Endothelial cell of umbilical vein (primary cell): Measurements from ENCODE around the gene PDE4B. TPM values are rescaled to one million over a fixed set of nuclear protein-coding genes. Genes with fewer than 3 reads are reported as not detected.
A peak's percentile ranks its signal among the peaks of the same experiment; 100 is the strongest.

Experiments
- BruUV-seq: library from RNA; stranded (reverse); fragments of 400-500 nt; replicated peaks from 2 replicates; lab custom pipeline; 2021; lab: Mats Ljungman, UMichigan
- CTCF ChIA-PET: fragments of 300-600, 350-600 bp; sonication (Branson Sonifier 250); formaldehyde crosslinking; loops from one replicate; lab custom pipeline; 2021; ENCODE audit warnings: antibody characterized with exemption, inconsistent platforms; lab: Charles Lee
- POLR2A ChIA-PET: fragments of 300-600, 350-600 bp; sonication (Branson Sonifier 250); formaldehyde crosslinking; loops from one replicate; lab custom pipeline; 2021; ENCODE audit warnings: antibody characterized with exemption, inconsistent platforms; lab: Charles Lee
- DNase-seq: peaks from one replicate; pipeline ENCODE4 v3.0.0-alpha.2; 2011; ENCODE audit warnings: low read depth, low spot score
- FAIRE-seq: peaks from 2 replicates; lab custom pipeline; 2011; peaks lifted over from hg19 to GRCh38; lab: Jason Lieb, UNC
- H2AFZ ChIP-seq: 2 replicates; pipeline ENCODE4 v1.6.0; 2012; ENCODE audit warnings: low read depth, low read length, control low read depth, inconsistent platforms
- H3K27ac ChIP-seq: 2 replicates; pipeline ENCODE4 v1.5.1; 2011; ENCODE audit warnings: low read depth, mild to moderate bottlenecking, control low read depth, low read length, moderate library complexity; ENCODE audit not compliant: insufficient read depth
- H3K27me3 ChIP-seq, 2 experiments: 2 replicates each; pipeline versions ENCODE4 v1.6.0 to v1.6.1; 2011; ENCODE audit warnings: low read length in 2 of 2, mixed read lengths in 1 of 2; ENCODE audit not compliant: control insufficient read depth in 2 of 2, insufficient read depth in 2 of 2
- H3K36me3 ChIP-seq, 2 experiments: 2 replicates in 1 of 2; 3 replicates in 1 of 2; pipeline ENCODE4 v1.5.1; 2011; ENCODE audit warnings: low read length in 2 of 2, mild to moderate bottlenecking in 1 of 2, moderate library complexity in 1 of 2; ENCODE audit not compliant: control insufficient read depth in 2 of 2, insufficient read depth in 2 of 2; ENCODE audit errors: extremely low read depth in 1 of 2
- H3K4me1 ChIP-seq: 3 replicates; pipeline ENCODE4 v1.5.1; 2011; ENCODE audit warnings: mild to moderate bottlenecking, low read length; ENCODE audit not compliant: control insufficient read depth, insufficient read depth; ENCODE audit errors: extremely low read depth
- H3K4me2 ChIP-seq: 2 replicates; pipeline ENCODE4 v1.6.1; 2011; ENCODE audit warnings: low read length, control low read depth, mixed read lengths; ENCODE audit not compliant: insufficient read depth
- H3K4me3 ChIP-seq, 3 experiments: fragments of 200-600 bp in 1 of 3; sonication (generic), shearing (Covaris generic) in 1 of 3; replicated peaks in 1 of 3; 2 replicates each; pipeline ENCODE4 v1.5.1; 2011 to 2016; ENCODE audit warnings: control low read depth in 3 of 3, low read length in 3 of 3, mild to moderate bottlenecking in 2 of 3, inconsistent platforms in 1 of 3, low read depth in 1 of 3, moderate library complexity in 1 of 3; ENCODE audit not compliant: insufficient read depth in 1 of 3
- H3K79me2 ChIP-seq: 2 replicates; pipeline ENCODE4 v1.6.0; 2012; ENCODE audit warnings: low read length, inconsistent platforms; ENCODE audit not compliant: control insufficient read depth, insufficient read depth
- H3K9ac ChIP-seq: replicated peaks from 2 replicates; pipeline ENCODE3; 2011; ENCODE audit warnings: low read length, control low read depth; ENCODE audit not compliant: insufficient read depth; ENCODE audit errors: extremely low read depth
- H3K9me1 ChIP-seq: replicated peaks from 3 replicates; pipeline ENCODE4 v1.6.0; 2011; ENCODE audit warnings: mild to moderate bottlenecking, low read length; ENCODE audit not compliant: control insufficient read depth, insufficient read depth; ENCODE audit errors: extremely low read depth
- H3K9me3 ChIP-seq: replicated peaks from 2 replicates; pipeline ENCODE4 v1.5.1; 2012; ENCODE audit warnings: low read length, inconsistent platforms; ENCODE audit not compliant: control insufficient read depth, insufficient read depth
- H4K20me1 ChIP-seq: replicated peaks from 2 replicates; pipeline ENCODE3; 2011; ENCODE audit warnings: mild to moderate bottlenecking, low read length; ENCODE audit not compliant: control insufficient read depth, insufficient read depth; ENCODE audit errors: extremely low read depth
- POLR2A ChIP-seq: IDR thresholded peaks from 2 replicates; pipeline ENCODE4 v1.6.1; 2012; ENCODE audit warnings: low read depth, mild to moderate bottlenecking, control low read depth, low read length
- POLR2AphosphoS5 ChIP-seq: IDR thresholded peaks from 2 replicates; pipeline ENCODE4 v1.6.1; 2012; ENCODE audit warnings: low read depth, mild to moderate bottlenecking, control low read depth, low read length, moderate library complexity; ENCODE audit not compliant: insufficient read depth
- dilution Hi-C: fragments of 300-500 bp; cut with MboI; formaldehyde crosslinking; loops from one replicate; pipeline ENCODE4 v1.15.0; 2019; ENCODE audit warnings: low sequenced_read_pairs; ENCODE audit not compliant: extremely low pct_ligation_motif_present
- intact Hi-C: fragments of 100-400 bp; cut with micrococcal nuclease; formaldehyde crosslinking; loops from one replicate; pipeline ENCODE4 v1.10.0; 2022
- polyA plus RNA-seq, 4 experiments: library from polyadenylated mRNA; depleted of rRNA in 3 of 4; stranded (reverse) in 3 of 4; unstranded in 1 of 4; fragments of >200 nt; gene quantifications; 2 replicates each; pipeline versions ENCODE4 v1.2.1 to v1.2.3, GENCODE V29; 2011 to 2012; ENCODE audit warnings: missing spikeins in 1 of 4
- total RNA-seq: library from RNA; stranded (reverse); gene quantifications from 2 replicates; pipeline ENCODE4 v1.2.3, GENCODE V29; 2021
- TF ChIP-seq, protein P1 (sequence below), 2 donors: IDR thresholded peaks; 1 replicate in 1 of 2; 2 replicates in 1 of 2; pipeline ENCODE4 v1.5.1; 2011; ENCODE audit warnings: low read length in 2 of 2, mild to moderate bottlenecking in 2 of 2, moderate library complexity in 2 of 2, control low read depth in 1 of 2, inconsistent platforms in 1 of 2, low read depth in 1 of 2; ENCODE audit not compliant: insufficient read depth in 1 of 2; ENCODE audit errors: extremely low read depth in 1 of 2

The PDE4B gene
- total and polyA plus RNA-seq, 2 donors (not counting 3 experiments of a cell fraction or from before 2014, with no cell fraction given): 63.5 to 69.8 TPM

DNA sequence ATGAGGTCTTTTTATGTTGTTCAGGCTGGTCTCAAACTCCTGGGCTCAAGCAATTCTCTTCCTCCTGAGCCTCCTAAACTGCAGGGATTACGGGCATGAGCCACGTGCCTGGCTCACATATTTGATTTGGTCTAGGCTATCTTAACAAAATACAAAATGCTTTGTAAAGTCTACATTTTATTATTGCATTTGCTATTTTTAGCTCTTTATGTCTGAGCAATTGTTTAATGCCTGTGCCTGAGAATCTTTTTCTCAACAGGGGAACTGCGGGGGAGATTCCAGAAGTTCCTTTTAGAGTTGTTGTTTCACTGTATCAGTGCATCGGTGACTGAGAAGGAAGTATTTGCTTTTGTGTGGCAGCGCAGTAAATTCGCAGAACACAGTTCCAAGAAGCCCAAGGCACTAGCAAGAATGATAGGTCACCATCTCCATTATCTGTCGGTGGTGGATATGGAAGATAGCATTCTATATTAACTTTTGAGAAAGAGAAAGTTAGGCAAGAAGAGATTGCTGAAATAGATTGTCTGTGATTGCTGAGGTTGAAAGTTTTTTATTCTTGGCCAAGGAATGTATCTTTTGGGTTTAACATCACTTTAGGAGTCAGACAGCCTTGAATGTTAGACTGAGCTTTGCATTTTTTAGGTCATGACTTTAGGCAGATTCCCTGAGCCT is 167.3 kb downstream of the PDE4B start:
- Histone ChIP-seq H3K4me2 (peak overlapping the region; percentile 18), H3K4me3 (no peak overlapping the region), H3K4me1 (peaks cover 5% of the 10 kb centered on the region), H3K9me3 (no peaks in the 10 kb centered on the region), H3K27ac (no peak overlapping the region), H3K9me1 (no peaks in the 10 kb centered on the region), H3K9ac (no peak overlapping the region), H4K20me1 (no peaks in the 10 kb centered on the region), H3K79me2 (no peaks in the 10 kb centered on the region), H2AFZ (peak overlapping the region; percentile 13), H3K36me3 (no peaks in the 10 kb centered on the region), H3K27me3 (no peaks in the 10 kb centered on the region)
- intact Hi-C loops (loop anchor here (1.0 to 10.0 kb wide), 8 partner anchors 282 to 1252 kb away; partner anchors contain the start of gene DYNLT5), dilution Hi-C loops (no loop called here)
- ChIA-PET POLR2A (no interaction called here), CTCF (interaction anchor here (0.6 to 5.9 kb wide), 7 partner anchors 240 to 544 kb away, joined by 3 to 116 read pairs (median 4); no protein-coding TSS in a partner anchor)
- DNase-seq: peak; percentile 76
- no peak for TF ChIP-seq POLR2AphosphoS5
- TF ChIP-seq, protein P1, sequence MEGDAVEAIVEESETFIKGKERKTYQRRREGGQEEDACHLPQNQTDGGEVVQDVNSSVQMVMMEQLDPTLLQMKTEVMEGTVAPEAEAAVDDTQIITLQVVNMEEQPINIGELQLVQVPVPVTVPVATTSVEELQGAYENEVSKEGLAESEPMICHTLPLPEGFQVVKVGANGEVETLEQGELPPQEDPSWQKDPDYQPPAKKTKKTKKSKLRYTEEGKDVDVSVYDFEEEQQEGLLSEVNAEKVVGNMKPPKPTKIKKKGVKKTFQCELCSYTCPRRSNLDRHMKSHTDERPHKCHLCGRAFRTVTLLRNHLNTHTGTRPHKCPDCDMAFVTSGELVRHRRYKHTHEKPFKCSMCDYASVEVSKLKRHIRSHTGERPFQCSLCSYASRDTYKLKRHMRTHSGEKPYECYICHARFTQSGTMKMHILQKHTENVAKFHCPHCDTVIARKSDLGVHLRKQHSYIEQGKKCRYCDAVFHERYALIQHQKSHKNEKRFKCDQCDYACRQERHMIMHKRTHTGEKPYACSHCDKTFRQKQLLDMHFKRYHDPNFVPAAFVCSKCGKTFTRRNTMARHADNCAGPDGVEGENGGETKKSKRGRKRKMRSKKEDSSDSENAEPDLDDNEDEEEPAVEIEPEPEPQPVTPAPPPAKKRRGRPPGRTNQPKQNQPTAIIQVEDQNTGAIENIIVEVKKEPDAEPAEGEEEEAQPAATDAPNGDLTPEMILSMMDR (IDR thresholded peaks at IDR 0.05; ENCODE audit: extremely low read depth in 1 of 2, insufficient read depth in 1 of 2, low read depth in 1 of 2, low read length in 2 of 2): no peak
- TF ChIP-seq POLR2A: no peak
- FAIRE-seq: no peak
- BruUV-seq: no TSS peak
